GM21529 (cell line): ENCODE data around the gene CETN2.
A peak's percentile ranks its signal among the peaks of the same experiment; 100 is the strongest.
"Not testable (repeated sequence)": the region's sequence is repeated elsewhere in the genome, so short reads cannot be mapped to it uniquely, and the experiment has no call there.

Experiments used
- ATAC-seq: cut with Tn5 transposase; IDR thresholded peaks from one replicate; pipeline ENCODE4 v1.9.1; 2021; ENCODE audit not compliant: unreplicated experiment

Gene CETN2

GRCh38 chrX:152830312-152831305 is at the start of gene CETN2, which contains the start of gene NSDHL:
CETN2 (minus strand) TSS chrX:152830757; CDS start chrX:152830710, 47 bp downstream.
NSDHL (plus strand) TSS chrX:152831063; CDS start chrX:152846325, 15,262 bp downstream.
- ATAC-seq = peak; percentile 98

- ATAC-seq = no peak
Observed at GRCh38 chrX:152878976-152879755, 48.6 kb upstream of the CETN2 start.

- ATAC-seq = no peak
Observed at GRCh38 chrX:152876931-152877840, 46.6 kb upstream of the CETN2 start.

GRCh38 chrX:152873361-152873760 is 42.8 kb upstream of the CETN2 start:
- ATAC-seq = no peak

- no peak for ATAC-seq
Observed at GRCh38 chrX:152872522-152872921, 42.0 kb upstream of the CETN2 start.

GRCh38 chrX:152871260-152871659 is 40.7 kb upstream of the CETN2 start:
- no peak for ATAC-seq

- no peak for ATAC-seq
Observed at GRCh38 chrX:152869972-152870371, 39.4 kb upstream of the CETN2 start.

GRCh38 chrX:152866386-152866785 is 35.8 kb upstream of the CETN2 start:
- no peak for ATAC-seq

- no peak for ATAC-seq
Observed at GRCh38 chrX:152865232-152865920, 34.8 kb upstream of the CETN2 start.

- ATAC-seq = no peak
Observed at GRCh38 chrX:152861826-152862225, 31.3 kb upstream of the CETN2 start.

GRCh38 chrX:152861116-152861515 is 30.6 kb upstream of the CETN2 start:
- ATAC-seq = no peak

GRCh38 chrX:152853986-152854385 is 23.4 kb upstream of the CETN2 start:
- ATAC-seq = no peak

- no peak for ATAC-seq
Observed at GRCh38 chrX:152850465-152850864, 19.9 kb upstream of the CETN2 start.

GRCh38 chrX:152847281-152847680 is 16.7 kb upstream of the CETN2 start:
- ATAC-seq = no peak

GRCh38 chrX:152845618-152846240 is 15.2 kb upstream of the CETN2 start:
- no peak for ATAC-seq

- no peak for ATAC-seq
Observed at GRCh38 chrX:152844256-152844655, 13.7 kb upstream of the CETN2 start.

GRCh38 chrX:152843852-152844251 is 13.3 kb upstream of the CETN2 start:
- no peak for ATAC-seq

GRCh38 chrX:152842772-152843338 is 12.3 kb upstream of the CETN2 start:
- no peak for ATAC-seq

- ATAC-seq = not testable (repeated sequence)
Observed at GRCh38 chrX:152835470-152835869, 4.9 kb upstream of the CETN2 start.
